HG03175 (cell line): ENCODE results near the gene INPP5F.
"Not testable (repeated sequence)": the region's sequence is repeated elsewhere in the genome, so short reads cannot be mapped to it uniquely, and the experiment has no call there.

Experiments
- ATAC-seq: cut with Tn5 transposase; IDR thresholded peaks from one replicate; pipeline ENCODE4 v1.9.1; 2021; ENCODE audit warnings: mild to moderate bottlenecking, moderate library complexity; ENCODE audit not compliant: unreplicated experiment

Gene INPP5F

DNA sequence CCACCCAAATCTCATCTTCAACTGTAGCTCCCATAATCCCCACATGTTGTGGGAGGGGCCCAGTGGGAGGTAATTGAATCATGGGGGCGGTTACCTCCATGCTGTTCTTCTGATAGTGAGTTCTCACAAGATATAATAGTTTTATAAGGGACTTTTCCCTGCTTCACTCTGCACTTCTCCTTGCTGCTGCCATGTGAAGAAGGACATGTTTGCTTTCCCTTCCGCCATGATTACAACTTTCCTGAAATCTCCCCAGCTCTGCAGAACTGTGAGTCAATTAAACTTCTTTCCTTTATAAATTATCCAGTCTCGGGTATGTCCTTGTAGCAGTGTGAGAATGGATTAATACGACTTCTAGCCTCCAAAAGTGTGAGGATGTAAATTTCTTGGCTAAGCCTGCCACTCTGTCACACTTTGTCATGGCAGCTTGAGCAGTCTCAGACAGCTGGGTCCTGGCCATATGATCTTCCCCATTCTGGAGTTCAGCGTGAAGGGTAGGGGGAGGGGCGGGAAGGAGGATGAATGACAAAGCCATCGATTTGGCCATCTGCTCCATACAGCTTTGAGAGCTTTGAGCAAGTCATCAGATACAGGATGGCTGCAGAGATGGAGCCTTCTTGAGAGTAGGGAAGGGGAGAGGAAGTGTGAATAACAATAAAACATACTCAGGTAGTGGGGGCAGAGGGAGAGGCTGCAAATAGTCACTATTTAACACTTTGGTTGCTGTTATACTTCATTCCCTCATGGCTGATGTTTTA lies 19.1 kb upstream of the INPP5F start:
- no peak for ATAC-seq

DNA sequence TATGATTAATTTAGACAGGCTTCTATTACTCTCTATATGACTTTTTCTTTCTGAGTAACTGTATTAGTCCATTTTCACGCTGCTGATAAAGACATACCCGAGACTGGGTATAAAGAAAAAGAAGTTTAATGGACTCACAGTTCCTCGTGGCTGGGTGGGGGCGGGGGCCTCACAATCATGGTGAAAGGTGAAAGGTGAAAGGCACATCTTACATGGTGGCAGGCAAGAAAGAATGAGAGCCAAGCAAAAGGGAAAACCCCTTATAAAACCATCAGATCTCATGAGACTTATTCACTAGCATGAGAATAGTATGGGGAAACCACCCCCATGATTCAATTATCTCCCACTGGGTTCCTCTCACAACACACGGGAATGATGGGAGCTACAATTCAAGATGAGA lies 18.5 kb upstream of the INPP5F start:
- ATAC-seq: not testable (repeated sequence)

GRCh38 chr10:119710935-119711334 lies 14.9 kb upstream of the INPP5F start:
- ATAC-seq: not testable (repeated sequence)

GRCh38 chr10:119713744-119714483 lies 11.9 kb upstream of the INPP5F start:
- ATAC-seq: no peak

GRCh38 chr10:119714484-119714816 lies 11.4 kb upstream of the INPP5F start:
- no peak for ATAC-seq

GRCh38 chr10:119715628-119716505 lies 10.0 kb upstream of the INPP5F start:
- ATAC-seq: no peak

DNA sequence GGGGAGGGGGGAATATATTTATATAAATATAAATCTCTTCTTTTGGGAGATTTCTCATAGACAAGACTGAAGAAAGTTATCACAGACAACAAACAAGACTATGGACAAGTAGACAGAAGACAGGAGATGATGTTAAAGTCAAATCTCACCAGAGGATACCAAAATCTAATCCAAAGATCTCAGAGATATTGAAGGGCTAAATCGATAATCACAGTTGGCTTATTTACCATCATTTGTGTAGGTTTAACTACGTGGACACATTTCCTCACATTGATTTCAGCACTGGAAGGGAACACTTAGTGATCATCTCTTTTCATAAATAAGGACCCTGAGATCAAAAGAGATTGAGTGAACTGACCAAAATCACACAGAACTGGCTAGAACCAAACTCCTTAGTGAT lies 2.7 kb upstream of the INPP5F start:
- ATAC-seq: no peak

- no peak for ATAC-seq
Measured at GRCh38 chr10:119723624-119724023, 2.2 kb upstream of the INPP5F start.

DNA sequence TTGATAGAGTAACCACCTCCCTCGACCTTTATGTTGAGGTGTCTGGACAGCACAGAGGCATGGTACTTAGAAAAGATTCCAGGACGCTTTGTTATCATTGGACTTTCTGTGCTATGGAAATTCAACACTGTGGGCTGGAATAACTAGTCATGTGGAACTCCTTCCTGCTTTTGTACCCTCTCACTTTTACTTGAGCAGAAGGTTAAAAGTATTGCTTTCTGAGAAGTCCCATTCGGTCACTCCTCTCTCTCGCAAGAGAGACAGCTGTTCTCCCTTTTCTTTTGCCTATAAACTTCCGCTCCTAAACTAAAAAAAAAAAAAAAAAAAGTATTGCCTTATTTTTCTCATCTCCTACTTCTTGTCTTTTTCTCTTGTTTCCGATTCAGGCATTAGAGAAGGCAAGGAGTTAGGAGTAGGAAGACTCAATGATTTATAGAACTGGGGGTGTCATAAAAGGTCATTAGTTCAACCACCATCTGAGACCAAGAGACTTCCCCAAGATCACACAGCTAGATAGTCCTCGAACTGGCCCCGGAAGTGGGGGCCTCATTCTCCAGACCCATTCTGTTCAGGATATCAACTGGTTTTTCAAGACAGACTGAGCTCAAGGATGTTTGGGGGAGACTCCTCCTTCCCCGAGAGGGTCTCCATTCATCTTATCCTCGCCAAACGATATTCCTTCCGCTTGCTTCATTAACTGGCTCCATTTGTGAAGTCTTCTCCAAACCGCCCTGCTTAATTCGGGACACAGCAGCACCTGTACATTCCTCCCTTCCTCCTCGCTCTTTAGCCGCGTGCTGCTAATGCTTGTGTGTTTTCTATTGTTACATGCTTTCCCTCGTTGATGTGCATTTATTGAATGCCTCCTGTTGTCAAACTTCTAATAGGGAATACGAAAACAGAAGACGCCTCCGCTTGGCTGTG lies 995 bp upstream of the INPP5F start:
- peak; percentile 27 for ATAC-seq

- peak; percentile 59 for ATAC-seq
Measured at GRCh38 chr10:119725517-119725827, 378 bp upstream of the INPP5F start.

DNA sequence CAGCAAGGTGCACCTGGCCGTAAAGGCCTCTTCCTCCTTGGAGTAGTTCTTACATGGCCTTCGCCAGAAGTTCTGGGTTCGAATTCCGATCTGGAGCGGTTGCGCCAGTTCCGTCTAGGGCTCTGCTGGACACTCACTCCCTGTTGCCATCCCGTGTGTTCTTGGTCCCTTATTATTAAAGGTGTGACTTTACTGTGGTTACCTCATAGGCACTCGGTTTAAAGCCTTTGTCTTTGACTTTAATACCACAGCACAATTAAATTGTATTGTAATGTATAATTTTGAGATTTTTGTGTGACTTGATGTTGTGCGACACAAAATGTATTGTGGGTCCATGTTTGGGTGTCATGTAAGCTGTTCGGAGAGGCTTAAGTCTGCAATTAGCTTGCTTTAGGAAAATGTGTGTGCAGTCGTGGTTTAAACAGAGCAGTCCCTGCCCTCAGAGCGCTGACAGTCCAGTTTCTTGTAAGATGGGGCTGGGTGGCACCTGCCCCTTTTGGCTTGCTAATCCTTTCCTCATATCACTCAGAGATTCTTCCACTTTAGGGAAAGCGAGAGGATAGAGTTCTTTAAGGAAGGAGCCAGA lies 919 bp downstream of the INPP5F start:
- no peak for ATAC-seq

- ATAC-seq: no peak
Measured at GRCh38 chr10:119728172-119728800, 2.4 kb downstream of the INPP5F start.

DNA sequence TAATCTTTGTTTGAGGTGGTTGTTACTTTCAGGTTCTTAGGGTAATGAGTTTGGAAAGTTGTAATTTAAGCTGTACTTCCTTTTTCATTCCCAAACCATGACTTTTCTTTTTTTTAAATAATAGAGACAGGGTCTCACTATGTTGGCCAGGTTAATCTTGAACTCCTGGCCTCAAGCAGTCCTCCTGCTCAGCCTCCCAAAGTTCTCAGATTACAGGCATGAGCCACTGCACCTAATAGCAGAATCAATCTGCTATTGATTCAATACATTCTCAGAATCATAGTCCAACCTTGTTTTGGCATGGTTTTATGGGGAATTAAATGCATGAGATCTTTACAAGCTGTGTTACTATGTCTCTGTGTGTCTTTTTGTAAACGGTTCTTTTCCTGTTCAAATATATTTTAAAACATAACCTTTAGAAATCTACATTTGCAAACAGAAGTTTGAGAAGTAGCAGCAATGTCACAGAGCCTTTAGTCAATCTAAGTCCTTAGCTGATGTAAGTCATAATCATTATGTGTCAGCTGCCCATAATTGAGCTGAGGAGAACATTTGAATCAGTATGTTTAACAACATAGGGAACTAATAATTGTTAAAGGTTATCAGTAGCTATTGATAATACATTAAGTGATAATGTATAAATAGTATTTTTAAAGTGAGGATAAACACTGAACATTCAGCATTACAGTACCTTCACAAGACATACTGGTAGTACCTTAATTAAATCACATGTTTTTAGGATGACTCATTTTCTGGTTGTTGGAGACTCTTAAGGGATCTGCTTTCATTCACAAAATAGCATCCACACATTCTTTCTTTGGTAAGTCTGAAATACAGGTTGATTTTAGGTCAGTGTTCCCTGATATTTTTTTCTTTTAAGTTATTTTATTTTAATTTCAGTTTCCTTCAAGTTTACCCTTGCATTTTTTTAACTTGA lies 8.8 kb downstream of the INPP5F start:
- ATAC-seq: no peak

DNA sequence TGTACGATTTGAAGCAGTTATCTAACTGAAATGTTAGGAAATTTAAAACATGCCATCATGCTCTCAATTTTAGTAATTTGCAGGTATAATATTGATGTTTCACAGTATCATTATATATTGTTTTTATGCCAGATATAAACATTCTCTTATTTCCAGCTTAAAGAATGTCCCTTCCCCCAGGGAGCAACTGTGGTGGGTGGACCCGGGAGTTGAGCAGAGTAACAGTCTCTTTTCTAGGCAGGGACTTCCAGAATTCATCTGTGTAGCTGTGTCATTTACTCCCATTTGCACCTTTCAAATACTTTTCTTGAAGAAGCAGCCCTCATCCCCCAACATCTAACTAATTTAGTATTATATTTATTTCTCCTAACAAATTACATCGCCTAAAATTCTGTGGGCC lies 9.6 kb downstream of the INPP5F start:
- ATAC-seq: no peak

GRCh38 chr10:119736220-119736619 lies 10.4 kb downstream of the INPP5F start:
- ATAC-seq: no peak

DNA sequence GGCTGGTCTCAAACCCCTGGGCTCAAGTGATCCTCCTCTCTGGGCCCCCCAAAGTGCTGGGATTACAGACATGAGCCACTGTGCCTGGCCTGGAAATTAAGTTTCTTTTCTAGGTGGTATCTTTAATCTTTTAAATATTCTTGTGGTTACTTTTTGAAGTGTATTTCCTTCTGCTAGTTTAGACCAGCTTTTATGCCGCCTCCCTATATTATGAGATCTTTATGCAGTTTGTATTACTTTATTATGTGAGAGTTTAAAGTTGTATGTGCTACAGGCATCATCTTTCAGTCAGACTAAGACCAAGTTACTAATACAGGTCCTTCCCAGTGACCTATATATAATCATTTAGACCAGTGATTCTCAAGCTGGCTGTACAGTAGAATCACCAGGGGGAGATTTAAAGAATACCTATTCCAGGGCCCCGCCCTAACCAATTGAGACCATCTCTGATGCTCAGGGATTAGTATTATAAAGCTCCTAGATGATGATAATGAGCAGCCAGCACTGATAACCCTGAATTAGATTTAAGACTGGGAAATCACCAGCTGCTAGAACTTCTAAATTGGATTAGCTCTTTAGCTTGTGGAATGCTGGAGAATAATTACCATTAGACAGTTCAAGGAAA lies 11.3 kb downstream of the INPP5F start:
- no peak for ATAC-seq

DNA sequence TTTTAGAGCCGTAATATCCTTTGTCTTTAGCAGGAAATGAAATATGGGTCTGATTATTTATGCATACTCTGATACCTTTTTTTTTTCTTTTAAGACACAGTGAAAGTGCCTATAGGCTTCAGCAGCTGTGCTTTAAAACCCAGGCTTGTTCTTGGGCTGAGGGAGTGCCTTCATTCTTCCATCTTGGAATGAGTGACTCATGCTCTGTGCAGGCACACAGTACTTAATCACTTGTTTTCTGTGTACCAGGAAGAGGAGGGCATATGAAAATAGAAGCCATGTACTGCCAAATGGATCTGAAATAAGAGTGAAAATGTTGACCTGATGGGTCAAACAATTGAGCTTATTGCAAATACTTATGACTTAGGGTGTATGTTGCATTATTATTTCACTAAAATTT lies 12.0 kb downstream of the INPP5F start:
- no peak for ATAC-seq

DNA sequence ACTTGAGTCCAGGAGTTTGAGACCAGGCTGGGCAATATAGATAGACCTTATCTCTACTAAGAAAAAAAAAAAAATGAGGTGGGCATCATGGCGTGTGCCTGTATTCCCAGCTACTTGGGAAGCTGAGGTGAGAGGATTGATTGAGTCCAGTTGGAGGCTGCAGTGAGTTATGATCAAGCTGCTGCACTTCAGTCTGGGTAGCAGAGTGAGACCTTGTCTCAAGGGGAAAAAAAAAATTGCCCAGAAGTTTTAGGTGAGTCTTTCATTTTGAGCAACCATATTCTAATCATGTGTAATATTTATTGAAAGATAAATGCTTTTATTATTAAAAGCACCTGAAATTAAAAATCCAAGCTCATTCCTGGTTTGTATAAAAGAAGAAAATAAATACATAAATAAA lies 13.1 kb downstream of the INPP5F start:
- ATAC-seq: no peak
